Fibroblast of lung (primary cell): ENCODE measurements around the gene NLGN1.

Experiments used
- CTCF ChIP-seq, 2 donors: IDR thresholded peaks in 1 of 2; conservative IDR thresholded peaks in 1 of 2; 1 replicate in 1 of 2; 2 replicates in 1 of 2; pipeline ENCODE4 v1.5.1; 2011 to 2012; ENCODE audit warnings: low read length in 2 of 2, control low read depth in 1 of 2, inconsistent platforms in 1 of 2, low read depth in 1 of 2, mild to moderate bottlenecking in 1 of 2
- EZH2 ChIP-seq: IDR thresholded peaks from 2 replicates; pipeline ENCODE4 v1.5.1; 2012; ENCODE audit warnings: low read length, control low read depth, mild to moderate bottlenecking; ENCODE audit errors: missing control alignments

- no peak for TF ChIP-seq CTCF (conservative IDR thresholded peaks at IDR 0.05 in 1 of 2, IDR thresholded peaks at IDR 0.05 in 1 of 2; ENCODE audit: low read depth in 1 of 2, low read length in 2 of 2)
- no peak for TF ChIP-seq EZH2
Observed at GRCh38 chr3:173653781-173654180, 256.2 kb downstream of the NLGN1 start.
